Transverse colon (tissue), 4 donors: ENCODE data around the gene PRKCZ.

Source experiments
- CTCF ChIP-seq, 5 experiments: fragments of 200-600 bp in 3 of 5; fragments of 450-650 bp in 2 of 5; sonication (generic) in 3 of 5; IDR thresholded peaks; 1 replicate in 2 of 5; 2 replicates in 3 of 5; pipeline ENCODE4 v1.5.1; 2016 to 2017; ENCODE audit warnings: antibody characterized with exemption in 5 of 5, inconsistent platforms in 3 of 5, mild to moderate bottlenecking in 2 of 5, moderate library complexity in 1 of 5
- EP300 ChIP-seq: sonication (generic); formaldehyde crosslinking; IDR thresholded peaks from one replicate; pipeline ENCODE4 v1.6.1; 2017; ENCODE audit warnings: antibody characterized with exemption, low read depth
- POLR2A ChIP-seq: fragments of 450-650 bp; IDR thresholded peaks from one replicate; pipeline ENCODE4 v1.6.1; 2016; ENCODE audit warnings: antibody characterized with exemption, mild to moderate bottlenecking, moderate library complexity
- POLR2AphosphoS5 ChIP-seq, 3 donors: sonication (generic); formaldehyde crosslinking; IDR thresholded peaks; one replicate each; pipeline ENCODE4 v1.6.1; 2016; ENCODE audit warnings: antibody characterized with exemption in 3 of 3

- TF ChIP-seq POLR2A (no peak), CTCF (IDR thresholded peaks at IDR 0.05) (no peak), POLR2AphosphoS5 (IDR thresholded peaks at IDR 0.05) (no peak), EP300 (no peak)
These were observed 17.0 kb upstream of the PRKCZ start for GRCh38 chr1:2033165-2033564.
